Frontal cortex (tissue), 4 donors: ENCODE results near the gene ERBB4. TPM values are rescaled to one million over a fixed set of nuclear protein-coding genes. Genes with fewer than 3 reads are reported as not detected.
A peak's percentile ranks its signal among the peaks of the same experiment; 100 is the strongest.
"Not testable (repeated sequence)": the region's sequence is repeated elsewhere in the genome, so short reads cannot be mapped to it uniquely, and the experiment has no call there.

Experiments used
- DNase-seq, 2 donors: peaks; one replicate each; pipeline ENCODE4 v3.0.0; 2012; ENCODE audit warnings: low spot score in 2 of 2
- FAIRE-seq: peaks from 2 replicates; lab custom pipeline; 2012; peaks lifted over from hg19 to GRCh38; lab: Jason Lieb, UNC
- total RNA-seq: library from RNA; depleted of rRNA; stranded (reverse); fragments of >200 nt; gene quantifications from one replicate; pipeline ENCODE4 v1.2.3, GENCODE V29; 2014
- donor health status: control.
- donor health status: control.
- donor health status: control.

The ERBB4 gene
- total RNA-seq, 1 donor from 2014 or later, result 75.0 TPM

DNA sequence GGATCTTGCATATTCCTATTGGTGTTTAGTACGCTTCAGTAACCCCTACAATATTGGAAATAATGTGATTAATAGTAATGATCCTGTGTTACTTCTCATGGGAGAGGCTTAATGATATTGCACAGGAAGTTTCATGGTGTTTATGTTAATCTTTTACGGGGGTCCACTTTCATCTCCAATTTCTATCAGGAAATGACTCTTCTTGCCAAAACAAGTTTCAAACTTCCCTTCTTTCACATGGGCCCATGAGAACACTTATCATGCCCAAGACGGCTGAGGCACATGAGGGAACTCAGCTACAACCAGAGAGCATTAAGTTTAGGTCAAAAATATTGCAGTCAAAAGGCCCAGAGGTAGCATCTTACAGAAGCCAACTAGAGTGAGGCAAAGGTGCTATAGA is 7.6 kb downstream of the ERBB4 start:
- no peak for FAIRE-seq
- DNase-seq, result no peak

DNA sequence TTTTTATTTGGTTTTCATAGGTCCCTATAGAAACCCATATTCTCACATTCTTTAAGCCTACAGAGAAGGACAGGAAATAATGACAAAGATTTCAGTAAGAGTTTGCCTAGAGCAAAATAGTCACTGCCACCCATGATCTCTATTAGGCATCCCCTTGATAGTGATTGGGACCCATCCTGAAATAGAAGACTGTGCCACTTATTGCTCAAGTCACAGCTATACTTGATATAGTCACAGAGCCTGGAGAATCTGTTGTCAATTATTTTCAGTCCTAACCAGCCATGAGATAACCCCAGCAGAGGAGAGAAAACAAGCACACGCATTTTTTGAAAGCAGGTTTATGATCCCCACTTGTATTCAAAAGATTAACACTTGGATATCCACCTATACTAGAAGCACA is 8.2 kb downstream of the ERBB4 start:
- no peak for FAIRE-seq
- DNase-seq, result no peak

DNA sequence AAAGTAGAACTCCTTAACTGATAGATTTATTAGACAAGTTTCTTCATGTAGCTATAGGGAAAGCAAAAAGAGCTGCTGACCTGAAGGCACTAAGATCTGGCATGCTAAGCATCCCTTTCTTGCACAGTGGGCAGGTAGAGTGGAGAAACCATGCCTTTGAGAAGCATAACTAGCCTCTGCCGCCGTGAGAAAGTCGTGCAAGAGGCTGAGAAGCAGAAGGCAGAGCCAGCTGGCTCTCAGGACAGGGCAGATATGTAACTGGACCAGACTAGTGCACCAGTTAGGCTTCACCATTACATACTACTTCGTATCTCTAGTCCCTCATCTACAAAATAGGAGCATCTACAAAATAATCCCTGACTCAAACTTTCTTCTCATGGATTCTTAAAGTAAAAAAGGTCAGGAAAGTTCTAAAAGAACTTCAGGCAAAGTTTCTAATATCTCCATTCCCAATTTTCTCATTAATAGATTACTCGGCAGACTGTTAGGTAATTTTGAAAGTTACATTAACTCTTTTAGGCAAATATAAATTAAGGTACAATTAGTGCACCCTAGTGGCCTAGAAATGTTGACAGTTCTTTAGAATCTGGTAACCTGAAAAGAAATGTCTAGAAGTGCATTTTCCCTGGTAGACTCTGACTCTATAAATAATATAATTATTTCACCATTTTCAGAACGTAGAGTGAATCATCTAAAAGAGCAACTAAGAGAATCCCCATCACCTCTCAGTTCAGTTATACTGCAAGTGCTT is 10.3 kb downstream of the ERBB4 start:
- DNase-seq (no peak), FAIRE-seq (no peak)

DNA sequence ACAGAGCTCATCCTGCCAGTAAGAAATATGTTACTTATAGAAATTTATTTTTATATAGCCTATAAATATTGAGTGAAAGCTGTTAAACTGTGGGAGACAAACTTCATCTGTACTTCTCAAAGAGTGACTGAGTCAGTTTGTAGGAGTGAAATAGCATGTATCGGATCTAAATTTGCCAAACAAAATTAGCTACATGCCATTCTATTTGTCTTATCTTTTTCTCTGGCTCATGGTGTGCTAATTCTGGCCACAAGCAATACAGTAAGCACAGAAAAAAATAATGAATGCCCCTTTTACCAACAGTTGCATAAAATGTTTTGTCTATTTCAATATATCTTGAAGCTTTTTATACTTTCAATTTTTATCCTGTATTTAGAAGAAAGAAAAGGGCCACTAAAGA is 12.5 kb downstream of the ERBB4 start:
- DNase-seq (no peak), FAIRE-seq (no peak)

DNA sequence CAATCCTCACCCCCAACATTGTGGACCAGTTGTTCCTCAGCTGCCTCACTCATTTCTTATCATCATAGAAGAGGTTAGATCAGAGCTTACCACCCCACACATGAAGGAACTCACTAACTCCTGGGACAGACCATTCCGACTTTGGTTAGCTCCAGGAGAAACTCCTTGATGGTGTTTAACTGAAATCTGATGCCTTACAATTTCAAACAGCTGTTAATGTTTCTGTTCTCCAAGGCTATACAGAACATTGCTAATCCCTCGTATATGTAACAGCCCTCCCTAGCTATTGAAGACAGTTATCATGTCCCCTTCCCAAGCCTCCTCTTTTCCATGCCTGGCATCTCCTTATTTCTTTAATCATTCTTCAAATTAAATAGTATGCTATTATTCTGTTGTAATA is 14.8 kb downstream of the ERBB4 start:
- DNase-seq (no peak), FAIRE-seq (no peak)

DNA sequence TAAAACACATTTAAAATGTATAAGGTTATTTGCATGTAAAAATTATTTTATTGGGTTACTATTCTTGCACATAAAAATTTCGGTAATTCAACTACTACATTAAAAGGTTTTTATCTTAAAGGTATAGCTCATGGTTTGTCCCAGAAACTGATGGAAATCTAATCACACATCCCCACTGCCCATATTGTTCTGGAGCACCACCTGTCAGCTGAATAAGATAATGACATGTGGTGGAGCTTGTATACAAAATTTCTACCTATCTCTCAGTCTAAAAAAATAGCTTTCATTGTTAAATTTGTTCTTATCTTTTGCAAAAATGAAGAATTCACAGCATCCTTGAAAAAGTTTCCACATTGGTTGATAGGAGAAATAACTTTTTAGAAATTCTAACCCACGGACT is 18.3 kb downstream of the ERBB4 start:
- DNase-seq (no peak), FAIRE-seq (peak; percentile 82)

- no peak for FAIRE-seq
- no peak for DNase-seq
These were observed 20.9 kb downstream of the ERBB4 start for GRCh38 chr2:212517693-212518092.

- DNase-seq, result no peak
- FAIRE-seq, result no peak
These were observed 33.0 kb downstream of the ERBB4 start for GRCh38 chr2:212505586-212505985.

DNA sequence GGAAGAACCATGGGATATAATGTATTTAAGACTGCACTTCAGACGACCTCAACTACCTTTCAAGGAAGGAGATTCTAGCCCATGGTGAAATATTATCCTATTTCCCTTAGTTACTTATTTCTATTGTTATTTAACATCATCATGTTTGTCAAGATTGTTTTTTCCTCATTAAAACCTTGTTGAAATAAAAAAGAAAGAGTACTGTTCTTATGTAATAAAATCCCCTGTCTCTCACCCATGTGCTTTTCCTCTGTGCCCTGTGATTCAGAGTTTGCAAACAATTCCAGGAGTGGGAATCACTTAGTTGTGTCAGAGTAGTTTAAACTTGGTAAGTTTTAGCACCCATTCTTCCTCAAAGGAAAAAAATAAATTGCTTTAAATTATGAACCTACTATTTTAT is 43.6 kb downstream of the ERBB4 start:
- DNase-seq (no peak), FAIRE-seq (no peak)

DNA sequence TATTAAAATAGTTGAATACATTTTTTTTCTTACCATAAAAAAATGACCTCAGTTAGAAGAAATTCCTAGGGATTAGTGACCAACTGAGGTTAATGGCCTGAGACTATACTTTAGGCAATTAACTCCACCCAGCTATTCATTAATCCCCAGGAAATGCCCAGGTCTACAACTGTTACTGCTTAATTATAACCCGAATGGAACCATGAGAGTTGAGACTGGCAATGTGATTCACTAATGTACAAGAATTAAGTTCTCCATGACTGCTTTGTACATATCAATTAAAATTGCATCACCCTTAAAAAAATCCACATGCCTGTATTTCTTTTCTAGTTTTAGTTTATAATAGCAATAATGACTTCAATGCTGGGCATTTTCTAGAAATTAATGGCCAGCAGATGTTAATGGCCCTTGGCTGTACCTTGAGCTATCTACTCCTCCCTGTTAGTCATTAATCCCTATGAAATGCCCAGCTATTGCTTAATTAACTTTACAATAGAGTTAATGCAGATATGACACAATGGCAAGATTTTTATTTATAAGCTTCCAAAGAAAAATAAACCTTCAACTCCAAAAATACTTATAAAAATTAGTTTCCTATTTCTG is 44.1 kb downstream of the ERBB4 start:
- no peak for DNase-seq
- no peak for FAIRE-seq

DNA sequence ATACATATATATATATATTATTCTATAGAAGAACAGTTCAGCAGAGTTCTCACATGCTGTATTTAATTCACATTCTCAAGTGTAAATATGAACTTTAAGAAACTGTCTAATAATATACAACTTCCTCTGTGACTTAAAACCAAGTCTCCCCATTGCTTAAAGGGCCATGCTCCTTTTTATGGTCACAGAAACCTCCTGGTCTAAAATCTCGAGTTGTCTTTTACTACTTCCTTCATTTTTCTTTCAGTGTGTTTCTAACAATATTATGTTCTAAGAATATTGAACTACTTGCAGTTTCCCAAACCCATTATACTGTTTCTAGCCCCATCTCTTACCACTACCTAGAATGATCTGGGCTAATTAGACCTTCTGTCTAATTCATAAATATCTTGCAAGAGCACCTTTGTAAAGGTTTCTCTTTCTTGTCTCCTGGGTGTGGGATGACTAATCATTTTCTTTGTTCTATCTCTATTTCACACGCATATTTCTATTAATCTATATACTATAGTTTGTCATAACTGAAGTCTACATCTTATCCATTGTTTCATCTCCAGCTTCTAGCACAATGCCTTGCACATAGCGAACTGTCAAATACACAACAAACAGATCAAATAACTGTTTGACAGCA is 48.8 kb downstream of the ERBB4 start:
- DNase-seq (no peak), FAIRE-seq (no peak)

GRCh38 chr2:212488611-212489010 is 50.0 kb downstream of the ERBB4 start:
- FAIRE-seq (no peak), DNase-seq (no peak)

GRCh38 chr2:212484563-212485080 is 54.0 kb downstream of the ERBB4 start:
- FAIRE-seq (no peak), DNase-seq (no peak)

DNA sequence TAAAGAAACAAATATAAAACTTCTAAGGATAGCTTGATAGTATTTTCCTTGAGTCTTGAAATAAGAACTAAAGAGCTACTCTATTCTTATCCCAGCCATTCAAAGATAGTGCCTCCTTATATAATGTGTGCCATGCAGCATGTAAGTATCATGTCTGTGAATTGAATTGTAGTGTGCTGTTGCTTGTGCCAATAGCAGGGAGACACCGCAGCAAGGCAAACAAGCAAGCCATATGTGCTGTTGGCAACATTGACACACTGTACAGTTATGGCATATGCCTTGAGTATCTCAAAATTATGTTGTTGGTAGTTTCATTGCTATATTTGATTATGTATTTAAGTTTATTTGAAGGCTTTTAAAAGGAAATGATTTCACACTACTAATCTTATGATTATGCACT is 58.2 kb downstream of the ERBB4 start:
- FAIRE-seq, result no peak
- no peak for DNase-seq

DNA sequence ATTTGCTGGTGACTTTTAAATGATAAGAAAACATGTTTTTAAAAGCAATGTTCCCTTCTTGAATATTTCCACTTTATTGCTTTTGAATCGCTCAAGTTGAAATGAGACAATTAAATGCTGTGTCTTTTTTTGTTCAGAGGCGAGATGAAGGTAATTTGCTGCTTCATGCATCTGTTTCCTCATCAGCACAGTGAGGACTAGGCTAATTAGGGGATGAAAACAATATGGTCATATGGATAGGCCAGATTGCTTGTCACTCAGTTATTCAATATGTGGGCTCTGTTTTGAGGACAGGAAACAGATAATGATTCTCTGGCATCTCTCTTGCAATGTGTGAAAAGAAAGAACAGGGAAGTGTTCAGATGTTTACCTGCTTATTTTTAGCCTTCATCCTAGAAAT is 61.0 kb downstream of the ERBB4 start:
- FAIRE-seq (no peak), DNase-seq (no peak)

DNA sequence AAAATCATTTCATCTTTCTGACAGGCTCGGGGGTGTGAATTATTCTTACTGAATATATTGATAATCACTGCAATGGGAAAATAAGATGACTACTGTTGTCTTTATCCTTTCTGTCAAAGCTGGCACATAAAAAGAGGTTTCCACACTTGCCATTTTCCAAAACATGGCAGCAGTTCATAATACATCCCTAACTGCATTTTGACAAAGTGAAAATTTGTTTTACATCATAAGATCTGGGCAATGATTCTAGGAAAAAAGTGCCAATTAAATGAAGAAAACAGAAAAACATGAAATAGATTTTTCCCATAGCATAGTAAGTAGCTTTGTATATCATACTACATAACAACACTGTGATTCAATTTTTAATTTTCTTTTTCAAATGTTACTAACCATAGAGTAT is 65.4 kb downstream of the ERBB4 start:
- DNase-seq, result no peak
- FAIRE-seq, result peak; percentile 61

DNA sequence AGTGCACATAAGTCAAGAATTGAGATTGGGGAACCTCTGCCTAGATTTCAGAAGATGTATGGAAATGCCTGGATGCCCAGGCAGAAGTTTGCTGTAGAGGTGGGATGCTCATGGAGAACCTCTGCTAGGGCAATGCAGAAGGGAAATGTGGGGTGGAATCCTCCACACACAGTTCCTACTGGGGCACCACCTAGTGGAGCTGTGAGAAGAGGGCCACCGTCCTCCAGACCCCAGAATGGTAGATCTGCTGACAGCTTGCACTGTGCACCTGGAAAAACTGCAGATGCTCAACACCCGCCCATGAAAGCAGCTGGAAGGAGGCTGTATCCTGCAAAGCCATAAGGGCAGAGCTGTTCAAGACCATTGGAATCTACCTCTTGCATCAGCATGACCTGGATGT is 71.1 kb downstream of the ERBB4 start:
- not testable (repeated sequence) for FAIRE-seq

GRCh38 chr2:212465456-212465855 is 73.1 kb downstream of the ERBB4 start:
- no peak for FAIRE-seq

More for the DNA sequence above, 71.1 kb downstream of the ERBB4 start:
- not testable (repeated sequence) for DNase-seq

DNA sequence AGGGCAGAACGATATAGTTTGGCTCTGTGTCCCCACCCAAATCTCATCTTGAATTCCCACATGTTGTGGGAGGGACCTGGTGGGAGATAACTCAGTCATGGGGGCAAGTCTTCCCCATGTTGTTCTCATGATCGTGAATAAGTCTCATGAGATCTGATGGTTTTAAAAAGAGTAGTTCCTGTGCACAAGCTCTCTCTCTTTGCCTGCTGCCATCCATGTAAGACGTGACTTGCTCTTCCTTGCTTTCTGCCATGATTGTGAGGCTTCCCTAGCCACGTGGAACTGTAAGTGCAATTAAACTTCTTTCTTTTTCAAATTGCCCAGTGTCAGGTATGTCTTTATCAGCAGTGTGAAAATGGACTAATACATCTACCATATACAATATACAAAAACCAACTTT is 76.9 kb downstream of the ERBB4 start:
- FAIRE-seq, result not testable (repeated sequence)

More at GRCh38 chr2:212465456-212465855, 73.1 kb downstream of the ERBB4 start:
- DNase-seq, result no peak

DNA sequence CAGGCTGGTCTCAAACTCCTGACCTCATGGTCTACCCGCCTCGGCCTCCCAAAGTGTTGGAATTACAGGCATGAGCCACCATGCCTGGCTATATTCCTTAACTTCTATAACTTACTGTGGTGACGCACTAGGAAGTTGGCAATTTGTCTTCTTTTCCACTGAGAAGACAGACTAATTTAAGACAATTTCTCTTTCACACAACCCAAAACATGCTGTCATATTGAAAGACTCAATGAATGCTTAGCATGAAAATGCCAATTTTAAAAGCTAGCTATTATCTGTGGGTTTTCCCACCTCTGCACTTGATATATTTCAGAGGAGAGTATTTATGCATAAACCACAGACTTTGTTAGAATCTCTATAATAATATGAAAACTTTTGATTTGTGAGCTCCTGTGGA is 84.5 kb downstream of the ERBB4 start:
- DNase-seq, result no peak
- FAIRE-seq, result no peak

More for the DNA sequence above, 76.9 kb downstream of the ERBB4 start:
- not testable (repeated sequence) for DNase-seq

GRCh38 chr2:212451786-212452231 is 86.8 kb downstream of the ERBB4 start:
- FAIRE-seq, result no peak
- no peak for DNase-seq
